MG63 (cell line): Measurements from ENCODE around the gene FN1. TPM values are rescaled to one million over a fixed set of nuclear protein-coding genes. Genes with fewer than 3 reads are reported as not detected.

ENCODE experiments used
- DNase-seq: peaks from one replicate; pipeline ENCODE4 v3.0.0-alpha.2; 2020
- H3K27me3 ChIP-seq: fragments of 250-450 bp; sonication (Bioruptor Pico); 2 replicates; pipeline ENCODE4 v1.5.1; 2020; ENCODE audit warnings: mild to moderate bottlenecking, moderate library complexity
- H3K36me3 ChIP-seq: fragments of 250-450 bp; sonication (Bioruptor Pico); 2 replicates; pipeline ENCODE4 v1.5.1; 2020; ENCODE audit warnings: mild to moderate bottlenecking, moderate library complexity
- H3K4me3 ChIP-seq: fragments of 250-450 bp; sonication (Bioruptor Pico); 2 replicates; pipeline ENCODE4 v1.5.1; 2020; ENCODE audit warnings: mild to moderate bottlenecking, moderate library complexity
- H3K9me3 ChIP-seq: fragments of 250-450 bp; sonication (Bioruptor Pico); 2 replicates; pipeline ENCODE4 v1.5.1; 2020; ENCODE audit warnings: mild to moderate bottlenecking, moderate library complexity
- total RNA-seq: library from RNA; depleted of rRNA; stranded (reverse); fragments of >200 nt; shearing (Covaris generic); gene quantifications from 2 replicates; pipeline ENCODE4 v1.2.3, GENCODE V29; 2014; ENCODE audit warnings: low replicate concordance

Gene FN1
- total RNA-seq, 1 experiment from 2014 or later: 453 TPM

- no peak for DNase-seq
- peaks cover 58% of the 10 kb centered on the region for H3K36me3 ChIP-seq
Observed at GRCh38 chr2:215358312-215358845, 77.5 kb downstream of the FN1 start.

GRCh38 chr2:215357660-215358059 is 78.2 kb downstream of the FN1 start:
- no peak for DNase-seq
- Histone ChIP-seq H3K36me3 (peaks cover 51% of the 10 kb centered on the region), H3K27me3 (no peaks in the 10 kb centered on the region), H3K9me3 (no peaks in the 10 kb centered on the region), H3K4me3 (no peak overlapping the region)

More at GRCh38 chr2:215358312-215358845, 77.5 kb downstream of the FN1 start:
- H3K4me3 ChIP-seq: no peak overlapping the region
- H3K27me3 ChIP-seq: no peaks in the 10 kb centered on the region
- no peaks in the 10 kb centered on the region for H3K9me3 ChIP-seq

GRCh38 chr2:215356948-215357461 is 78.9 kb downstream of the FN1 start:
- H3K27me3 ChIP-seq: no peaks in the 10 kb centered on the region
- DNase-seq: no peak
- no peaks in the 10 kb centered on the region for H3K9me3 ChIP-seq
- H3K4me3 ChIP-seq: no peak overlapping the region
- peaks cover 44% of the 10 kb centered on the region for H3K36me3 ChIP-seq

- H3K9me3 ChIP-seq: no peaks in the 10 kb centered on the region
- DNase-seq: no peak
- no peak overlapping the region for H3K4me3 ChIP-seq
- peaks cover 44% of the 10 kb centered on the region for H3K36me3 ChIP-seq
- no peaks in the 10 kb centered on the region for H3K27me3 ChIP-seq
Observed at GRCh38 chr2:215356334-215356947, 79.4 kb downstream of the FN1 start.

GRCh38 chr2:215355801-215356200 is 80.1 kb downstream of the FN1 start:
- Histone ChIP-seq H3K27me3 (no peaks in the 10 kb centered on the region), H3K9me3 (no peaks in the 10 kb centered on the region), H3K4me3 (no peak overlapping the region), H3K36me3 (peaks cover 42% of the 10 kb centered on the region)
- no peak for DNase-seq

GRCh38 chr2:215354771-215355695 is 80.8 kb downstream of the FN1 start:
- no peak for DNase-seq
- peaks cover 38% of the 10 kb centered on the region for H3K36me3 ChIP-seq
- no peak overlapping the region for H3K4me3 ChIP-seq
- no peaks in the 10 kb centered on the region for H3K27me3 ChIP-seq
- H3K9me3 ChIP-seq: no peaks in the 10 kb centered on the region

- Histone ChIP-seq H3K36me3 (peaks cover 46% of the 10 kb centered on the region), H3K4me3 (no peak overlapping the region), H3K9me3 (no peaks in the 10 kb centered on the region), H3K27me3 (no peaks in the 10 kb centered on the region)
- no peak for DNase-seq
Observed at GRCh38 chr2:215352602-215353001, 83.3 kb downstream of the FN1 start.

GRCh38 chr2:215347878-215348277 is 88.0 kb downstream of the FN1 start:
- Histone ChIP-seq H3K27me3 (no peaks in the 10 kb centered on the region), H3K4me3 (no peak overlapping the region), H3K9me3 (no peaks in the 10 kb centered on the region), H3K36me3 (peaks cover 77% of the 10 kb centered on the region)
- DNase-seq: no peak

GRCh38 chr2:215338883-215339679 is 96.8 kb downstream of the FN1 start:
- H3K4me3 ChIP-seq: no peak overlapping the region
- H3K27me3 ChIP-seq: no peaks in the 10 kb centered on the region
- peaks cover 90% of the 10 kb centered on the region for H3K36me3 ChIP-seq
- H3K9me3 ChIP-seq: no peaks in the 10 kb centered on the region
- DNase-seq: no peak

- DNase-seq: no peak
- peaks cover 80% of the 10 kb centered on the region for H3K36me3 ChIP-seq
- no peaks in the 10 kb centered on the region for H3K9me3 ChIP-seq
Observed at GRCh38 chr2:215332872-215333595, 102.8 kb downstream of the FN1 start.

GRCh38 chr2:215328066-215328465 is 107.8 kb downstream of the FN1 start:
- no peaks in the 10 kb centered on the region for H3K27me3 ChIP-seq
- H3K4me3 ChIP-seq: no peak overlapping the region
- peaks cover 86% of the 10 kb centered on the region for H3K36me3 ChIP-seq
- no peak for DNase-seq
- no peaks in the 10 kb centered on the region for H3K9me3 ChIP-seq

More at GRCh38 chr2:215332872-215333595, 102.8 kb downstream of the FN1 start:
- Histone ChIP-seq H3K4me3 (no peak overlapping the region), H3K27me3 (no peaks in the 10 kb centered on the region)

- Histone ChIP-seq H3K27me3 (no peaks in the 10 kb centered on the region), H3K36me3 (peaks cover 85% of the 10 kb centered on the region), H3K4me3 (no peak overlapping the region), H3K9me3 (no peaks in the 10 kb centered on the region)
- DNase-seq: no peak
Observed at GRCh38 chr2:215324811-215325210, 111.1 kb downstream of the FN1 start.

- no peak for DNase-seq
- peaks cover 89% of the 10 kb centered on the region for H3K36me3 ChIP-seq
- no peak overlapping the region for H3K4me3 ChIP-seq
- no peaks in the 10 kb centered on the region for H3K9me3 ChIP-seq
- H3K27me3 ChIP-seq: no peaks in the 10 kb centered on the region
Observed at GRCh38 chr2:215320679-215321078, 115.2 kb downstream of the FN1 start.

- Histone ChIP-seq H3K36me3 (peaks cover 86% of the 10 kb centered on the region), H3K27me3 (no peaks in the 10 kb centered on the region), H3K9me3 (no peaks in the 10 kb centered on the region), H3K4me3 (no peak overlapping the region)
- DNase-seq: no peak
Observed at GRCh38 chr2:215320102-215320501, 115.8 kb downstream of the FN1 start.

GRCh38 chr2:215319500-215319899 is 116.4 kb downstream of the FN1 start:
- DNase-seq: no peak
- Histone ChIP-seq H3K27me3 (no peaks in the 10 kb centered on the region), H3K36me3 (peaks cover 87% of the 10 kb centered on the region), H3K9me3 (no peaks in the 10 kb centered on the region), H3K4me3 (no peak overlapping the region)

- Histone ChIP-seq H3K36me3 (peaks cover 79% of the 10 kb centered on the region), H3K4me3 (no peak overlapping the region), H3K9me3 (no peaks in the 10 kb centered on the region), H3K27me3 (no peaks in the 10 kb centered on the region)
- DNase-seq: no peak
Observed at GRCh38 chr2:215316336-215316735, 119.5 kb downstream of the FN1 start.
